Osteoblast (primary cell): ENCODE data around the gene TULP4. TPM values are rescaled to one million over a fixed set of nuclear protein-coding genes. Genes with fewer than 3 reads are reported as not detected.

Experiments used
- DNase-seq: peaks from one replicate; pipeline ENCODE4 v3.0.0; 2011; ENCODE audit warnings: low spot score, mixed read lengths; ENCODE audit not compliant: insufficient read length; ENCODE audit errors: missing footprints
- H2AFZ ChIP-seq: 2 replicates; pipeline ENCODE4 v1.6.0; 2011; ENCODE audit warnings: mild to moderate bottlenecking, low read length
- H3K27ac ChIP-seq: 2 replicates; pipeline ENCODE4 v1.5.1; 2011; ENCODE audit warnings: mild to moderate bottlenecking, low read depth, low read length, moderate library complexity
- H3K27me3 ChIP-seq: 2 replicates; pipeline ENCODE4 v1.6.0; 2012; ENCODE audit warnings: mild to moderate bottlenecking, control low read depth, inconsistent platforms, low read length, moderate library complexity; ENCODE audit not compliant: insufficient read depth
- H3K36me3 ChIP-seq: 2 replicates; pipeline ENCODE4 v1.5.1; 2011; ENCODE audit warnings: mild to moderate bottlenecking, low read length, control low read depth, moderate library complexity; ENCODE audit not compliant: insufficient read depth
- H3K4me1 ChIP-seq: 2 replicates; pipeline ENCODE4 v1.5.1; 2011; ENCODE audit warnings: mild to moderate bottlenecking, low read length, control low read depth, moderate library complexity; ENCODE audit not compliant: insufficient read depth
- H3K4me2 ChIP-seq: 2 replicates; pipeline ENCODE4 v1.6.0; 2011; ENCODE audit warnings: mild to moderate bottlenecking, low read length; ENCODE audit not compliant: insufficient read depth
- H3K4me3 ChIP-seq: fragments of 200-600 bp; sonication (generic); 3 replicates; pipeline ENCODE4 v1.5.1; 2012; ENCODE audit warnings: mild to moderate bottlenecking, low read length, inconsistent platforms; ENCODE audit not compliant: insufficient read depth
- H3K79me2 ChIP-seq: 2 replicates; pipeline ENCODE4 v1.6.0; 2012; ENCODE audit warnings: mild to moderate bottlenecking, low read length, control low read depth, inconsistent platforms; ENCODE audit not compliant: insufficient read depth
- H3K9me3 ChIP-seq: 2 replicates; pipeline ENCODE4 v1.5.1; 2011; ENCODE audit warnings: low read depth, low read length, control low read depth
- H4K20me1 ChIP-seq: 2 replicates; pipeline ENCODE4 v1.6.0; 2012; ENCODE audit warnings: mild to moderate bottlenecking, low read length, control low read depth; ENCODE audit not compliant: insufficient read depth
- CTCF ChIP-seq: IDR thresholded peaks from 2 replicates; pipeline ENCODE4 v1.5.1; 2011; ENCODE audit warnings: mild to moderate bottlenecking, low read depth, low read length, moderate library complexity; ENCODE audit errors: extremely low read depth
- total RNA-seq: library from RNA; depleted of rRNA; stranded (reverse); fragments of >200 nt; gene quantifications from 2 replicates; pipeline ENCODE4 v1.2.3, GENCODE V29; 2012

TULP4 gene
- total RNA-seq, 1 donor, result 172 TPM

DNA sequence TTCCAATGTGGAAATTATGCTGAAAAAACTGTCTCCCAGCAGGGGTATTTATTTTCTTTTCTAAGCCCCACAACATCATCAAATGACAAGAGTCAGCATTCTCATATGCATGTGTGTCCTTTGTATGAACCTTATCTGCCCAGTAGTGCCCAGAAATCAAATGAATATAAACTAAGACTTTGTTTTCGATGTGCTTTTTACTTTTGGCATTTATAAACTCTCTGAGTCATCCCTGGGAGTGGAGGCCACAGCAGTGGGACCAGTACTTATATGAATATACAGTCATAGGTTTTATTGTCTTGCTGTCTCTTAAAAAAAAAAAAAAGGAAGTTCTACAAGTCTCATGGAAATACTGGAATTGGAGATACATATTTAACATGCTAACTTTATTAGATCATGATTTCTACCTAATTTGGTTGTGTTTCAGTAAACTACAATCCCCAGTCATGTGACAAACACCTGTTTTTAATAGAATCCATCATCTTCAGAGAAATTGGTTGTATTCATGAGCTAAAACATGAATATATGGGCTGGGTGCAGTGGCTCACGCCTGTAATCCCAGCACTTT lies 148.4 kb downstream of the TULP4 start:
- no peak for TF ChIP-seq CTCF
- H3K27ac ChIP-seq, result no peak overlapping the region

GRCh38 chr6:158461954-158462353 lies 149.7 kb downstream of the TULP4 start:
- H3K36me3 ChIP-seq, result peaks cover 6% of the 10 kb centered on the region
- no peak for DNase-seq
- H3K79me2 ChIP-seq, result no peaks in the 10 kb centered on the region
- H3K4me3 ChIP-seq, result no peak overlapping the region
- H2AFZ ChIP-seq, result no peak overlapping the region
- TF ChIP-seq CTCF, result no peak
- H3K27ac ChIP-seq, result no peak overlapping the region
- no peaks in the 10 kb centered on the region for H3K9me3 ChIP-seq
- H3K4me1 ChIP-seq, result peaks cover 4% of the 10 kb centered on the region
- no peaks in the 10 kb centered on the region for H4K20me1 ChIP-seq
- H3K27me3 ChIP-seq, result no peaks in the 10 kb centered on the region
- no peak overlapping the region for H3K4me2 ChIP-seq

More for the DNA sequence above, 148.4 kb downstream of the TULP4 start:
- H3K4me3 ChIP-seq, result no peak overlapping the region
- no peaks in the 10 kb centered on the region for H3K27me3 ChIP-seq
- H3K36me3 ChIP-seq, result peaks cover 6% of the 10 kb centered on the region
- H3K79me2 ChIP-seq, result no peaks in the 10 kb centered on the region
- no peak for DNase-seq
- no peak overlapping the region for H3K4me2 ChIP-seq
- no peaks in the 10 kb centered on the region for H4K20me1 ChIP-seq
- H2AFZ ChIP-seq, result no peak overlapping the region
- H3K4me1 ChIP-seq, result peaks cover 4% of the 10 kb centered on the region
- no peaks in the 10 kb centered on the region for H3K9me3 ChIP-seq

DNA sequence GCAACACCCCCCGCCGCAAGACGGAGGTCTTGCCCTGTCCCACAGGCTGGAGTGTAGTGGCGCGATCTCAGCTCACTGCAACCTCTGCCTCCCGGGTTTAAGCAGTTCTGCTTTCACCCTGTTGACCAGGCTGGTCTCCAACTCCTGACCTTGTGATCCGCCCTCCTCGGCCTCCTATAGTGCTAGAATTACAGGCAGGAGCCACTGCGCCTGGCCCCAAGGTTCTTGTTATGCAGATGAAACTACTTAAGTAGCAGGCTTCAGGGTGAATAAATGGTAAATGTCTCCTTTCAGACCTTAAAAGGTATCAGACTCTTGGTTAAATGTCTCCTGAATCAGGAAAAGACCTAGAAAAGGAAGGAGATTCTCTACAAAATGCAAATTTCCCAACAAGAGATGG lies 152.2 kb downstream of the TULP4 start:
- no peaks in the 10 kb centered on the region for H4K20me1 ChIP-seq
- H3K4me1 ChIP-seq, result peaks cover 4% of the 10 kb centered on the region
- H3K27ac ChIP-seq, result no peak overlapping the region
- no peak overlapping the region for H2AFZ ChIP-seq
- DNase-seq, result no peak
- H3K79me2 ChIP-seq, result no peaks in the 10 kb centered on the region
- H3K36me3 ChIP-seq, result peaks cover 6% of the 10 kb centered on the region
- H3K4me3 ChIP-seq, result no peak overlapping the region
- no peak overlapping the region for H3K4me2 ChIP-seq
- H3K27me3 ChIP-seq, result no peaks in the 10 kb centered on the region
- no peak for TF ChIP-seq CTCF
- H3K9me3 ChIP-seq, result no peaks in the 10 kb centered on the region

GRCh38 chr6:158465257-158465656 lies 153.0 kb downstream of the TULP4 start:
- H3K9me3 ChIP-seq, result no peaks in the 10 kb centered on the region
- no peak overlapping the region for H3K4me3 ChIP-seq
- no peaks in the 10 kb centered on the region for H3K79me2 ChIP-seq
- H3K4me1 ChIP-seq, result peaks cover 4% of the 10 kb centered on the region
- H3K4me2 ChIP-seq, result no peak overlapping the region
- no peak overlapping the region for H2AFZ ChIP-seq
- H4K20me1 ChIP-seq, result no peaks in the 10 kb centered on the region
- no peak for TF ChIP-seq CTCF
- peaks cover 6% of the 10 kb centered on the region for H3K36me3 ChIP-seq
- DNase-seq, result no peak
- H3K27ac ChIP-seq, result no peak overlapping the region
- no peaks in the 10 kb centered on the region for H3K27me3 ChIP-seq
